ENCODE measurements around the gene ZNF649. TPM values are rescaled to one million over a fixed set of nuclear protein-coding genes. Genes with fewer than 3 reads are reported as not detected.

The ZNF649 gene
- total and polyA plus RNA-seq, 10 of the 15 experiments (the other 5 are each of a cell fraction or from before 2014, with no cell fraction given) = 0.87 to 9.7 (median 4.7) TPM

DNA sequence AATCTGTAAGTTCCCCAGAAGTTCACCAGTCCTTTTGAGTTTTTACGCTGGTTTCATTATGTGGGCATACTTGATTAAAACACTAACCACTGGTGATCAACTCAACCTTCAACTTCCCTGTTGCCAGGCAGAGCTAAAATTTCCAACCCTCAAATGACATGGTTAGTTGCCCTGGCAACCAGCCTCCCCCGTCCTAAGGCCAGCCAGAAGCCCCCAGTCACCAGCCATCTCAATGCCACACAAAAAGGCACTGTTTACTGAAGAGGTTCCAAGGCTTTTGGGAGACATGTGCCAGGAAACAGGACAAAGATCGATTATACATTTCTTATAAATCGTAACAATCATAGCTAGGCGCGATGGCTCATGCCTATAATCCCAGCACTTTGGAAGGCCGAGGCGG is 1.6 kb downstream of the ZNF649 start:
- no peak overlapping the region for H3K4me3 ChIP-seq
- no peaks in the 10 kb centered on the region for H3K4me1 ChIP-seq (ENCODE audit: control insufficient read depth, insufficient read depth, low read length)
- no peak for FAIRE-seq
- H4K20me1 ChIP-seq (ENCODE audit: control insufficient read depth, insufficient read depth) = no peaks in the 10 kb centered on the region
- BruUV-seq (replicated peaks) = no TSS peak
- RAD21 ChIA-PET (ENCODE audit: unreplicated experiment) = no interaction called here
- CTCF ChIA-PET = no interaction called here
- TF ChIP-seq SREBF1 (IDR thresholded peaks at IDR 0.05; ENCODE audit: low read length) (no peak), IRF4 (IDR thresholded peaks at IDR 0.05; ENCODE audit: low read depth, low read length) (no peak), NR2C1 (IDR thresholded peaks at IDR 0.05) (no peak), ESRRA (IDR thresholded peaks at IDR 0.05; ENCODE audit: low read length) (no peak), ASH2L (IDR thresholded peaks at IDR 0.05; ENCODE audit: borderline replicate concordance, low read depth) (no peak), ZNF592 (IDR thresholded peaks at IDR 0.05) (no peak), POU2F2 (IDR thresholded peaks at IDR 0.05; ENCODE audit: borderline replicate concordance, low read depth, low read length) (no peak), MAX (IDR thresholded peaks at IDR 0.05; ENCODE audit: low read depth, low read length) (no peak), MXI1 (IDR thresholded peaks at IDR 0.05; ENCODE audit: low read depth, low read length) (no peak)
- TF ChIP-seq, protein P1, sequence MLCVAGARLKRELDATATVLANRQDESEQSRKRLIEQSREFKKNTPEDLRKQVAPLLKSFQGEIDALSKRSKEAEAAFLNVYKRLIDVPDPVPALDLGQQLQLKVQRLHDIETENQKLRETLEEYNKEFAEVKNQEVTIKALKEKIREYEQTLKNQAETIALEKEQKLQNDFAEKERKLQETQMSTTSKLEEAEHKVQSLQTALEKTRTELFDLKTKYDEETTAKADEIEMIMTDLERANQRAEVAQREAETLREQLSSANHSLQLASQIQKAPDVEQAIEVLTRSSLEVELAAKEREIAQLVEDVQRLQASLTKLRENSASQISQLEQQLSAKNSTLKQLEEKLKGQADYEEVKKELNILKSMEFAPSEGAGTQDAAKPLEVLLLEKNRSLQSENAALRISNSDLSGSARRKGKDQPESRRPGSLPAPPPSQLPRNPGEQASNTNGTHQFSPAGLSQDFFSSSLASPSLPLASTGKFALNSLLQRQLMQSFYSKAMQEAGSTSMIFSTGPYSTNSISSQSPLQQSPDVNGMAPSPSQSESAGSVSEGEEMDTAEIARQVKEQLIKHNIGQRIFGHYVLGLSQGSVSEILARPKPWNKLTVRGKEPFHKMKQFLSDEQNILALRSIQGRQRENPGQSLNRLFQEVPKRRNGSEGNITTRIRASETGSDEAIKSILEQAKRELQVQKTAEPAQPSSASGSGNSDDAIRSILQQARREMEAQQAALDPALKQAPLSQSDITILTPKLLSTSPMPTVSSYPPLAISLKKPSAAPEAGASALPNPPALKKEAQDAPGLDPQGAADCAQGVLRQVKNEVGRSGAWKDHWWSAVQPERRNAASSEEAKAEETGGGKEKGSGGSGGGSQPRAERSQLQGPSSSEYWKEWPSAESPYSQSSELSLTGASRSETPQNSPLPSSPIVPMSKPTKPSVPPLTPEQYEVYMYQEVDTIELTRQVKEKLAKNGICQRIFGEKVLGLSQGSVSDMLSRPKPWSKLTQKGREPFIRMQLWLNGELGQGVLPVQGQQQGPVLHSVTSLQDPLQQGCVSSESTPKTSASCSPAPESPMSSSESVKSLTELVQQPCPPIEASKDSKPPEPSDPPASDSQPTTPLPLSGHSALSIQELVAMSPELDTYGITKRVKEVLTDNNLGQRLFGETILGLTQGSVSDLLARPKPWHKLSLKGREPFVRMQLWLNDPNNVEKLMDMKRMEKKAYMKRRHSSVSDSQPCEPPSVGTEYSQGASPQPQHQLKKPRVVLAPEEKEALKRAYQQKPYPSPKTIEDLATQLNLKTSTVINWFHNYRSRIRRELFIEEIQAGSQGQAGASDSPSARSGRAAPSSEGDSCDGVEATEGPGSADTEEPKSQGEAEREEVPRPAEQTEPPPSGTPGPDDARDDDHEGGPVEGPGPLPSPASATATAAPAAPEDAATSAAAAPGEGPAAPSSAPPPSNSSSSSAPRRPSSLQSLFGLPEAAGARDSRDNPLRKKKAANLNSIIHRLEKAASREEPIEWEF (IDR thresholded peaks at IDR 0.05; ENCODE audit: insufficient replicate concordance, low read depth, low read length) = no peak
- TF ChIP-seq, protein P2, sequence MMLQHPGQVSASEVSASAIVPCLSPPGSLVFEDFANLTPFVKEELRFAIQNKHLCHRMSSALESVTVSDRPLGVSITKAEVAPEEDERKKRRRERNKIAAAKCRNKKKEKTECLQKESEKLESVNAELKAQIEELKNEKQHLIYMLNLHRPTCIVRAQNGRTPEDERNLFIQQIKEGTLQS (IDR thresholded peaks at IDR 0.05; ENCODE audit: borderline replicate concordance, extremely low read depth, low read depth, low read length) = no peak
- DNase-seq (ENCODE audit: low read depth, low spot score) = no peak
- 0 out of 2 replicates have a peak overlapping the region, but pooled peaks have one; percentile 7 for H3K4me2 ChIP-seq (ENCODE audit: control insufficient read depth, insufficient read depth)
- 87% methylated on average over 8 of the region's 8 CpGs for WGBS (ENCODE audit: insufficient coverage, insufficient replicate concordance, low lambda C conversion rate, missing lambda C conversion rate)
- POLR2A ChIA-PET = no interaction called here
- no peak for ATAC-seq
- SMC1A ChIA-PET (ENCODE audit: uncharacterized antibody, unreplicated experiment) = no interaction called here
- H2AFZ ChIP-seq (ENCODE audit: control insufficient read depth, low read depth, low read length) = no peak overlapping the region
- no peak overlapping the region for H3K9ac ChIP-seq (ENCODE audit: control insufficient read depth, insufficient read depth, low read length)
- no peaks in the 10 kb centered on the region for H3K27me3 ChIP-seq (replicated peaks in 1 of 2; ENCODE audit: control insufficient read depth in 2 of 2, insufficient read depth in 2 of 2, low read length in 1 of 2)
- no peak overlapping the region for H3K27ac ChIP-seq (ENCODE audit: control insufficient read depth, insufficient read depth)
- peaks cover 8% of the 10 kb centered on the region for H3K79me2 ChIP-seq (ENCODE audit: control insufficient read depth, insufficient read depth, low read length)
- in situ Hi-C loops (cut with MboI) = no loop called here
- peaks cover under 1 to 7% of the 10 kb centered on the region in 2 experiments; a peak in 3 of 4 replicates for H3K36me3 ChIP-seq (ENCODE audit: control insufficient read depth in 2 of 2, insufficient read depth in 2 of 2, low read length in 1 of 2)
- H3K9me3 ChIP-seq (replicated peaks; ENCODE audit: control insufficient read depth, insufficient read depth, low read length) = peaks cover 43% of the 10 kb centered on the region
- intact Hi-C loops (cut with micrococcal nuclease; ENCODE audit: unreplicated experiment) = no loop called here
